Loucy (cell line): Measurements from ENCODE around the gene PARS2.

ENCODE experiments used
- CTCF ChIP-seq: fragments of 200-600 bp; sonication (generic); conservative IDR thresholded peaks from 2 replicates; pipeline ENCODE4 v1.5.1; 2014; ENCODE audit warnings: mild to moderate bottlenecking, antibody characterized with exemption, low read length
- EZH2phosphoT487 ChIP-seq: fragments of 200-600 bp; IDR thresholded peaks from 2 replicates; pipeline ENCODE4 v1.6.1; 2018; ENCODE audit warnings: antibody characterized with exemption, mild to moderate bottlenecking, moderate library complexity, borderline replicate concordance

GRCh38 chr1:54714881-54715492 is 49.3 kb downstream of the PARS2 start:
- TF ChIP-seq CTCF (no peak), EZH2phosphoT487 (no peak)
